Motor neuron (in vitro differentiated cells): ENCODE data around the gene DNMBP. TPM values are rescaled to one million over a fixed set of nuclear protein-coding genes. Genes with fewer than 3 reads are reported as not detected.
A peak's percentile ranks its signal among the peaks of the same experiment; 100 is the strongest.
"Not testable (repeated sequence)": the region's sequence is repeated elsewhere in the genome, so short reads cannot be mapped to it uniquely, and the experiment has no call there.

Experiments
- ATAC-seq, 8 experiments: fragments of 200-7000 bp; cut with Tn5 transposase; replicated peaks in 6 of 8; 2 replicates each; pipeline ENCODE4 v1.8.0; 2021; ENCODE audit warnings: mild to moderate bottlenecking in 8 of 8, moderate library complexity in 8 of 8
- H3K27ac ChIP-seq, 2 donors: fragments of 250-450 bp; sonication (Bioruptor Pico); 2 replicates each; pipeline ENCODE4 v1.9.0; 2021; ENCODE audit warnings: antibody characterized with exemption in 2 of 2, mild to moderate bottlenecking in 2 of 2, moderate library complexity in 1 of 2
- H3K4me1 ChIP-seq, 2 donors: fragments of 250-450 bp; sonication (Bioruptor Pico); replicated peaks in 1 of 2; 2 replicates each; pipeline ENCODE4 v1.6.1; 2021; ENCODE audit warnings: antibody characterized with exemption in 2 of 2, mild to moderate bottlenecking in 2 of 2, moderate library complexity in 1 of 2
- H3K4me3 ChIP-seq, 5 donors: fragments of 250-450 bp; sonication (Bioruptor Pico); 2 replicates each; pipeline ENCODE4 v1.9.0; 2021; ENCODE audit warnings: antibody characterized with exemption in 5 of 5, mild to moderate bottlenecking in 5 of 5, moderate library complexity in 4 of 5
- WGBS, 10 experiments: fragments of 450-650 bp; shearing (Covaris generic); methylation state at CpG; one replicate each; pipeline ENCODE4 v1.0.0; 2022; 5-methylcytosine and 5-hydroxymethylcytosine counted together
- in situ Hi-C, 9 experiments: fragments of 400-800 bp; cut with MboI; loops; one replicate each; pipeline ENCODE4 v1.15.0; 2021; ENCODE audit warnings: low sequenced_read_pairs in 9 of 9, low pct_unique_long_range_greater_than_20kb in 2 of 9; ENCODE audit not compliant: unreplicated experiment in 9 of 9
- total RNA-seq, 8 experiments: library from RNA; unstranded; fragments of 300-600 nt; gene quantifications; 2 replicates each; pipeline versions ENCODE4 v1.2.3 to v1.2.4, GENCODE V29; 2022

The DNMBP gene
- total RNA-seq, 8 experiments from 2014 or later = 3.3 to 24.0 (median 9.9) TPM

- in situ Hi-C loops = loop anchor here in 1 of 9 experiments (25.0 kb wide), 1 partner anchor 168 kb away; no protein-coding TSS in a partner anchor
- WGBS, 10 experiments = 40 to 89% (median 77%) methylated on average over 2 to 7 of the region's 9 CpGs; no CpG with 5 or more reads in 2 of the 10 experiments
- H3K4me1 ChIP-seq = no peaks in the 10 kb centered on the region
- no peak overlapping the region for H3K27ac ChIP-seq
- no peak overlapping the region for H3K4me3 ChIP-seq
- no peak for ATAC-seq
Measured at GRCh38 chr10:99869581-99870122, 140.1 kb downstream of the DNMBP start.

GRCh38 chr10:99867250-99867649 is 142.5 kb downstream of the DNMBP start:
- 0 to 100% (median 94%) methylated on average over 1 to 3 of the region's 3 CpGs; no CpG with 5 or more reads in 2 of the 10 experiments for WGBS, 10 experiments
- in situ Hi-C loops = loop anchor here in 1 of 9 experiments (25.0 kb wide), 1 partner anchor 170 kb away; no protein-coding TSS in a partner anchor
- ATAC-seq, H3K4me3 ChIP-seq, H3K27ac ChIP-seq, H3K4me1 ChIP-seq: not testable (repeated sequence)

GRCh38 chr10:99863535-99864240 is 146.1 kb downstream of the DNMBP start:
- in situ Hi-C loops = loop anchor here in 1 of 9 experiments (25.0 kb wide), 1 partner anchor 174 kb away; no protein-coding TSS in a partner anchor
- H3K4me1 ChIP-seq, ATAC-seq, H3K27ac ChIP-seq, H3K4me3 ChIP-seq: not testable (repeated sequence)
- WGBS, 10 experiments = 0 to 100% (median 85%) methylated on average over 2 to 9 of the region's 9 CpGs

GRCh38 chr10:99860466-99860865 is 149.3 kb downstream of the DNMBP start:
- H3K27ac ChIP-seq = no peak overlapping the region
- no peaks in the 10 kb centered on the region for H3K4me1 ChIP-seq
- in situ Hi-C loops = loop anchor here in 1 of 9 experiments (25.0 kb wide), 1 partner anchor 177 kb away; no protein-coding TSS in a partner anchor
- no peak overlapping the region for H3K4me3 ChIP-seq
- ATAC-seq = no peak
- 80 to 100% (median 93%) methylated on average over 1 to 8 of the region's 8 CpGs for WGBS, 10 experiments

- H3K4me3 ChIP-seq = no peak overlapping the region
- 0 to 82% (median 42%) methylated on average over 1 to 4 of the region's 5 CpGs; no CpG with 5 or more reads in 3 of the 10 experiments for WGBS, 10 experiments
- ATAC-seq = peak in 1 of 8 experiments; percentile 41
- no peak overlapping the region for H3K27ac ChIP-seq
- in situ Hi-C loops = loop anchor here in 1 of 9 experiments (25.0 kb wide), 1 partner anchor 178 kb away; no protein-coding TSS in a partner anchor
- no peaks in the 10 kb centered on the region for H3K4me1 ChIP-seq
Measured at GRCh38 chr10:99859585-99859984, 150.2 kb downstream of the DNMBP start.

DNA sequence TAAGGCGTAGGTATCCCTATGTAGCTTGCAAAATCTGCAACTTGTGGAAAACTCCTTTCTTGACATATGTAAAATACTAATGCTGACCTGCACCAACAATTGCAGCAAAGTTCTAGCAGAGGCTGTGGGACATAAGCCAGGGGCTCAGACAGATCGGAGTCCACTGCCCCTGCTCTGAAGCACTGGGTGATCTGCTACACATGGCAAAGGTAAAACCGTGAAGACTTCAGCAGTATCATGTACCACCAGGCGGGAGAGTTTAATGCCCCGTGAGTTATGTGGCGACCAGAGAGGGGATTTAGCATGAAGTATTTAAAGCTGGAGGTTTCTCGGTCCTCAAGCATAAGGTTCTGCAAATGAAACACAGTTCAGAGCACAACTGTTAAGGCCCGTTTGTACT is 150.9 kb downstream of the DNMBP start:
- Histone ChIP-seq H3K4me1 (no peaks in the 10 kb centered on the region), H3K27ac (no peak overlapping the region), H3K4me3 (no peak overlapping the region)
- WGBS, 10 experiments = 0 to 93% (median 86%) methylated on average over 1 to 7 of the region's 8 CpGs; no CpG with 5 or more reads in 2 of the 10 experiments
- in situ Hi-C loops = loop anchor here in 1 of 9 experiments (25.0 kb wide), 1 partner anchor 178 kb away; no protein-coding TSS in a partner anchor
- ATAC-seq = no peak

GRCh38 chr10:99855479-99856071 is 154.2 kb downstream of the DNMBP start:
- no peak for ATAC-seq
- Histone ChIP-seq H3K27ac (no peak overlapping the region), H3K4me1 (no peaks in the 10 kb centered on the region), H3K4me3 (no peak overlapping the region)
- in situ Hi-C loops = loop anchor here in 1 of 9 experiments (25.0 kb wide), 1 partner anchor 182 kb away; no protein-coding TSS in a partner anchor
- 62 to 100% (median 94%) methylated on average over 2 to 8 of the region's 8 CpGs for WGBS, 10 experiments

DNA sequence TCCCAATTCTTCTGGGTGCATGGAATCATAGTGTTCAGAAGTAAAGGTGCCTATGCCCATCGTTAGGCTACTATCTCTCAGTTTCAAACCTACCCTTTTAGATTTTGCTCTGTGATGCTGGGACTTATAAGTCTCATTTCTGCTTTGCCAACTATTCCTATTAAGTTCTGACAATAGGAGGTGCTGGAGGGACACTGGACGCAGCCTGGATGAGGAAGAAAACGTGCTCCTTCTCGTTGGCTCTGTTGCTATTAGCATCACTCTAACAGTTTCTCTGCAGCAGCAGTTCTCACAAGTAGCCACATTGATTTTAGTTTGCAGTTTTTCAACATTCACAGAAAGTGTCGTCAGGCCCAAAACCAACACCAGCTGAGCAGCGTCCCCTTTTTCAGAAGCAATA is 154.9 kb downstream of the DNMBP start:
- peak in 5 of 8 experiments; percentile 35 to 84 (median 76) for ATAC-seq
- WGBS, 10 experiments = 3 to 100% (median 28%) methylated on average over 1 to 6 of the region's 6 CpGs
- Histone ChIP-seq H3K4me3 (no peak overlapping the region), H3K27ac (no peak overlapping the region), H3K4me1 (peaks cover 1 to 3% of the 10 kb centered on the region in 2 donors)
- in situ Hi-C loops = loop anchor here in 1 of 9 experiments (25.0 kb wide), 1 partner anchor 182 kb away; no protein-coding TSS in a partner anchor

DNA sequence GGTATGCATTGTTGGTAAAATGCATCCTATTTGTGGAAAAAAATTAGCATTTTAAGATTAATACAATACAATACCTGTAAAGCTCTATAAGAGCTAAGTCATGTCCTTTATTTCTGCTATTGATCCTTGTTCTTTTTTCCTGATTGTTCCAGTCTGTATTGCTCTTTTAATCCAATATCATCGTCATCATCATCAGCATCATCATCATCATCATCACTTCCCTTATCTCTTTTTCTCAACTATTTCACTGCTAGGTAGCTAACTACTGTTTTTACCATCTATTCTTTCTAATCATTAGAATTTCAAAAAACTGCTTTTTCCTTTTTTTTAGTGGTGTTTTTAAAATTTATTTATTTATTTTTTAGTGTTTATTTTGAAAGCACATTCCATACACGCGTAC is 156.1 kb downstream of the DNMBP start:
- in situ Hi-C loops = loop anchor here in 1 of 9 experiments (25.0 kb wide), 1 partner anchor 184 kb away; no protein-coding TSS in a partner anchor
- no peak overlapping the region for H3K4me3 ChIP-seq
- no peak for ATAC-seq
- no peak overlapping the region for H3K27ac ChIP-seq
- H3K4me1 ChIP-seq = peaks cover 3% of the 10 kb centered on the region in 2 donors
- 63 to 100% (median 92%) methylated on average over 2 to 3 of the region's 3 CpGs for WGBS, 10 experiments

DNA sequence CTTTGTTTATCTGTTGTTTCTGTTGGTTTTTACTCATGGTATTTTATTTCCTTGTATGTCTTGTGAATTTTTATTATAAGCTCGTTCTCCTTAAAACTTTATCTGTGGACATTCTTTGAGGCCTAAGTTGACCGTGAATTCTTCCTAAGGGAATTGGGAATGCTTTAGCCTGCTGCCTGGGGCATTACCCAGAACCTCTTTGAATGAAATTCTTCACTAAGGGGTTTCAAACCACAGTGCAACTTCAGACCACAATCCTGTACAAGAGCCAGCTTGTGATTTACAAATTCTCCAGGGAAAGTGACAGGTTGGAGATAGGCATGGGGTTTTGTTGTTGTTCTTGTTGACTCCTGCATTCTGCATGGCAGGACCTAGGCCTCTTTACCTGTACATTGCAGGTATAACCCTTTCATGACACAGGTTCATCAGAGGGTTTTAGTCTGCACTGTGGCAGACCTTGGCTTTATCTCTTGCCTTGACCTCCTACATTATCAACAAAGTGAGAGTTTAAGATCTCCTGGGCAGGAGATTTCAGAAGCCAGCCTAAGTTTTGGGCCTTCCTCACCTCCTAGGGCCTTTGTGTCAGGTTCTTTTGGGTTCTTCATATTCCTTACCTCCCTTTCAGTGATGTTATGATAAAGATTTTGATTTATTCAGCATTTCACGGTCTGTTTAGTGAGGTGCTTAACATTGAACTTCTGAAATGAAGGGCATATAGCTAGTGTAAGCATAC is 157.1 kb downstream of the DNMBP start:
- ATAC-seq = no peak
- H3K27ac ChIP-seq = no peak overlapping the region
- 60 to 95% (median 78%) methylated on average over 1 to 3 of the region's 3 CpGs for WGBS, 10 experiments
- in situ Hi-C loops = loop anchor here in 1 of 9 experiments (25.0 kb wide), 1 partner anchor 185 kb away; no protein-coding TSS in a partner anchor
- no peak overlapping the region for H3K4me3 ChIP-seq
- peaks cover 3% of the 10 kb centered on the region in 2 donors for H3K4me1 ChIP-seq

DNA sequence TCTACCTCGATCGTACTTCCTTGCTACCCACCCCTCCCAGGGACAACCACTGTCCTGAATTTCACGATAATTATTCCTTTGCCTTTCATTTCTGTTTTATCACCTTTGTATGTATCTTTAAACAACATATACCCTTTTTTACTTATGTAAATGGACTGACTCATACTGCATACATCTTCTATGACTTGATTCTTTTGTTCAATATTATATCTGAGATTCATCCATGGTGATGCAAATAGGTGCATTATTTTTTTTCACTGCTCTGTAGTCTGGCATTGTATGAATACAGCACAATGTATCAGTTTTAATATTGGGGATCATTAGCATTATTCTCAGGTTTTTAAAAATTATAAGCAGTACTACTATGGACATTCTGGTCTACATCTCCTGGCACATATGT is 157.9 kb downstream of the DNMBP start:
- Histone ChIP-seq H3K4me1 (peaks cover 3% of the 10 kb centered on the region in 2 donors), H3K27ac (no peak overlapping the region), H3K4me3 (no peak overlapping the region)
- ATAC-seq = no peak
- in situ Hi-C loops = loop anchor here in 1 of 9 experiments (25.0 kb wide), 1 partner anchor 185 kb away; no protein-coding TSS in a partner anchor
- 76 to 100% (median 93%) methylated on average over 1 to 3 of the region's 3 CpGs; no CpG with 5 or more reads in 1 of the 10 experiments for WGBS, 10 experiments

- H3K4me1 ChIP-seq = peaks cover 3 to 6% of the 10 kb centered on the region in 2 donors
- ATAC-seq = no peak
- H3K4me3 ChIP-seq = no peak overlapping the region
- WGBS, 10 experiments = 17 to 86% (median 79%) methylated on average over 1 to 5 of the region's 5 CpGs; no CpG with 5 or more reads in 3 of the 10 experiments
- H3K27ac ChIP-seq = no peak overlapping the region
- in situ Hi-C loops = loop anchor here in 1 of 9 experiments (25.0 kb wide), 1 partner anchor 186 kb away; no protein-coding TSS in a partner anchor
Measured at GRCh38 chr10:99850767-99851340, 158.9 kb downstream of the DNMBP start.
